H9 (cell line): ENCODE results near the gene PLEKHG3. TPM values are rescaled to one million over a fixed set of nuclear protein-coding genes. Genes with fewer than 3 reads are reported as not detected.

Source experiments
- DNase-seq: peaks from one replicate; pipeline ENCODE4 v3.0.0-alpha.2; 2017
- H2AFZ ChIP-seq: one replicate; pipeline ENCODE4 v1.6.1; 2013; ENCODE audit warnings: mild to moderate bottlenecking, low read length, control low read depth, moderate library complexity
- H2AK5ac ChIP-seq: 2 replicates; pipeline ENCODE4 v1.6.1; 2013; ENCODE audit warnings: low read length, control low read depth, mixed read lengths; ENCODE audit not compliant: insufficient read length
- H2BK120ac ChIP-seq: one replicate; pipeline ENCODE4 v1.6.1; 2013; ENCODE audit warnings: low read depth, mild to moderate bottlenecking, low read length, control low read depth, inconsistent platforms; ENCODE audit not compliant: poor library complexity, severe bottlenecking
- H2BK12ac ChIP-seq: 2 replicates; pipeline ENCODE4 v1.6.1; 2013; ENCODE audit warnings: low read length, control low read depth, mixed read lengths, low read depth; ENCODE audit not compliant: insufficient read length
- H2BK15ac ChIP-seq: 2 replicates; pipeline ENCODE4 v1.6.1; 2013; ENCODE audit warnings: low read depth, low read length, control low read depth
- H2BK20ac ChIP-seq: one replicate; pipeline ENCODE4 v1.6.1; 2013; ENCODE audit warnings: low read depth, mild to moderate bottlenecking, low read length, control low read depth, inconsistent platforms; ENCODE audit not compliant: poor library complexity, severe bottlenecking
- H2BK5ac ChIP-seq: 2 replicates; pipeline ENCODE4 v1.6.1; 2013; ENCODE audit warnings: low read length, control low read depth, mixed read lengths; ENCODE audit not compliant: insufficient read length
- H3K14ac ChIP-seq: 2 replicates; pipeline ENCODE4 v1.6.1; 2013; ENCODE audit warnings: low read length, control low read depth; ENCODE audit not compliant: insufficient read depth
- H3K18ac ChIP-seq: 2 replicates; pipeline ENCODE4 v1.6.1; 2013; ENCODE audit warnings: low read depth, mild to moderate bottlenecking, mixed read lengths, low read length, control low read depth; ENCODE audit not compliant: insufficient read length
- H3K23ac ChIP-seq: 2 replicates; pipeline ENCODE4 v1.6.1; 2013; ENCODE audit warnings: low read length, control low read depth, mixed read lengths, low read depth; ENCODE audit not compliant: insufficient read length
- H3K23me2 ChIP-seq: 2 replicates; pipeline ENCODE4 v1.6.1; 2013; ENCODE audit warnings: low read depth, mild to moderate bottlenecking, mixed read lengths, low read length, control low read depth; ENCODE audit not compliant: insufficient read length, poor library complexity, severe bottlenecking
- H3K27ac ChIP-seq: 2 replicates; pipeline ENCODE4 v1.5.1; 2013; ENCODE audit warnings: low read length, control low read depth, mixed read lengths, low read depth; ENCODE audit not compliant: insufficient read length
- H3K27me3 ChIP-seq: 2 replicates; pipeline ENCODE4 v1.6.1; 2013; ENCODE audit warnings: low read length, control low read depth, inconsistent platforms; ENCODE audit not compliant: insufficient read depth
- H3K4ac ChIP-seq: 2 replicates; pipeline ENCODE4 v1.6.1; 2013; ENCODE audit warnings: low read depth, mild to moderate bottlenecking, control low read depth, inconsistent platforms, low read length, moderate library complexity
- H3K4me1 ChIP-seq: 2 replicates; pipeline ENCODE4 v1.6.1; 2013; ENCODE audit warnings: low read length, control low read depth, inconsistent platforms; ENCODE audit not compliant: insufficient read depth
- H3K4me2 ChIP-seq: 2 replicates; pipeline ENCODE4 v1.6.1; 2013; ENCODE audit warnings: low read length, control low read depth, mixed read lengths; ENCODE audit not compliant: insufficient read length, insufficient read depth
- H3K56ac ChIP-seq: 2 replicates; pipeline ENCODE4 v1.6.1; 2013; ENCODE audit warnings: low read depth, mild to moderate bottlenecking, mixed read lengths, low read length, control low read depth; ENCODE audit not compliant: insufficient read length
- H3K79me1 ChIP-seq: 2 replicates; pipeline ENCODE4 v1.6.1; 2013; ENCODE audit warnings: low read depth, mild to moderate bottlenecking, moderate library complexity, low read length, control low read depth, inconsistent platforms; ENCODE audit not compliant: insufficient read depth, poor library complexity, severe bottlenecking
- H3K79me2 ChIP-seq: 2 replicates; pipeline ENCODE4 v1.6.1; 2013; ENCODE audit warnings: low read length, control low read depth, inconsistent platforms; ENCODE audit not compliant: insufficient read depth
- H3K9ac ChIP-seq: 2 replicates; pipeline ENCODE4 v1.6.1; 2013; ENCODE audit warnings: low read length, control low read depth, mixed read lengths; ENCODE audit not compliant: insufficient read length; ENCODE audit errors: extremely low read depth
- H3K9me3 ChIP-seq: one replicate; pipeline ENCODE4 v1.6.1; 2013; ENCODE audit warnings: low read depth, low read length, inconsistent platforms; ENCODE audit not compliant: control insufficient read depth
- H3T11ph ChIP-seq: one replicate; pipeline ENCODE4 v1.6.1; 2013; ENCODE audit warnings: mild to moderate bottlenecking, low read length, control low read depth, inconsistent platforms
- H4K20me1 ChIP-seq: one replicate; pipeline ENCODE4 v1.6.1; 2013; ENCODE audit not compliant: control insufficient read depth, insufficient read length, insufficient read depth
- H4K5ac ChIP-seq: 2 replicates; pipeline ENCODE4 v1.6.1; 2013; ENCODE audit warnings: low read depth, mild to moderate bottlenecking, mixed read lengths, low read length, control low read depth; ENCODE audit not compliant: insufficient read length
- H4K8ac ChIP-seq: replicated peaks from 2 replicates; pipeline ENCODE4 v1.6.1; 2013; ENCODE audit warnings: low read length, control low read depth, mixed read lengths, low read depth; ENCODE audit not compliant: insufficient read length
- H4K91ac ChIP-seq: 2 replicates; pipeline ENCODE4 v1.6.1; 2013; ENCODE audit warnings: low read depth, mild to moderate bottlenecking, moderate library complexity, mixed read lengths, low read length, control low read depth; ENCODE audit not compliant: insufficient read length
- H3K27ac Mint-ChIP-seq, 3 experiments: 2 replicates in 2 of 3; 3 replicates in 1 of 3; pipeline ENCODE4 v1.8.0; 2020 to 2021; ENCODE audit warnings: mixed read lengths in 3 of 3, mild to moderate bottlenecking in 1 of 3, moderate library complexity in 1 of 3
- H3K27me3 Mint-ChIP-seq: 2 replicates; pipeline ENCODE4 v1.8.0; 2021; ENCODE audit warnings: low read depth, mild to moderate bottlenecking, moderate library complexity, mixed read lengths
- H3K36me3 Mint-ChIP-seq, 3 experiments: 2 replicates in 2 of 3; 3 replicates in 1 of 3; pipeline ENCODE4 v1.8.0; 2020 to 2021; ENCODE audit warnings: low read depth in 3 of 3, mixed read lengths in 3 of 3; ENCODE audit not compliant: insufficient read depth in 1 of 3
- H3K4me1 Mint-ChIP-seq, 2 experiments: 2 replicates each; pipeline ENCODE4 v1.8.0; 2020; ENCODE audit warnings: mixed read lengths in 2 of 2
- H3K4me3 Mint-ChIP-seq, 2 experiments: 2 replicates in 1 of 2; 3 replicates in 1 of 2; pipeline ENCODE4 v1.8.0; 2020 to 2021; ENCODE audit warnings: mild to moderate bottlenecking in 2 of 2, mixed read lengths in 2 of 2, moderate library complexity in 1 of 2
- H3K9me3 Mint-ChIP-seq, 2 experiments: 2 replicates in 1 of 2; 3 replicates in 1 of 2; pipeline ENCODE4 v1.8.0; 2020; ENCODE audit warnings: mild to moderate bottlenecking in 2 of 2, mixed read lengths in 2 of 2, moderate library complexity in 1 of 2
- WGBS: extraction: QIAGEN DNeasy Blood & Tissue Kit; methylation state at CpG from one replicate; pipeline ENCODE4 v1.1.7; 2013; ENCODE audit warnings: missing lambda C conversion rate, low lambda C conversion rate, mixed read lengths; ENCODE audit not compliant: insufficient read length; ENCODE audit errors: extremely low coverage; 5-methylcytosine and 5-hydroxymethylcytosine counted together
- total RNA-seq: library from RNA; stranded (reverse); gene quantifications from 2 replicates; pipeline ENCODE4 v1.2.1, GENCODE V29; 2021
- TF ChIP-seq, protein P1 (sequence below): fragments of 200-600 bp; sonication (generic); conservative IDR thresholded peaks from 3 replicates; pipeline ENCODE4 v1.8.0; 2021; ENCODE audit warnings: antibody characterized with exemption, mild to moderate bottlenecking

The PLEKHG3 gene
- total RNA-seq, 1 experiment from 2014 or later = 48.5 TPM

DNA sequence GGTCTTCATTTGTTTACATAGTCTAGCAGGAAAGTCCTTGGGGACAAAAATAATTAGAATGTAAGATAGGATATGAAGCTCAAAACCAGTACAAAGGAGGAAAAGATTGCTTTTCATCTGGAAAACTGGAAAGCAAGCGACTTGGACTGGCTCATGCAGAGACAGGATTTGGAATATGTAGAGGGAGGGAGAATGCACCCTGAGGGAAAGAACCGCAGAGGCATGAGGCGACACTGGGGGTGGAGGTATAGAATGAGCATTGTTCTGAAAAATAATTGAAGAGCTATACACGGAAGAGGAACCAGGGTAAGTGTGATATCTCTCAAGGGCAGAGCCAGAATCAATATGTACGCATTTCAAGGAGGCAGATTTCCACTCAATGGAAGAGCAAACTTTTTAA, 85.5 kb downstream of the PLEKHG3 start:
- H3K23ac ChIP-seq = no peak overlapping the region

More for the DNA sequence above, 85.5 kb downstream of the PLEKHG3 start:
- no peak overlapping the region for H3K4me3 Mint-ChIP-seq
- H3K79me1 ChIP-seq = no peaks in the 10 kb centered on the region
- H3K27me3 ChIP-seq = no peaks in the 10 kb centered on the region
- no peak overlapping the region for H2BK120ac ChIP-seq
- no peak overlapping the region for H2AFZ ChIP-seq
- no peak overlapping the region for H3K4me2 ChIP-seq
- no peak overlapping the region for H3K14ac ChIP-seq
- no peaks in the 10 kb centered on the region for H3K27me3 Mint-ChIP-seq
- H4K20me1 ChIP-seq = peaks cover 4% of the 10 kb centered on the region
- no peak overlapping the region for H2BK12ac ChIP-seq
- no peak overlapping the region for H4K91ac ChIP-seq
- TF ChIP-seq, protein P1, sequence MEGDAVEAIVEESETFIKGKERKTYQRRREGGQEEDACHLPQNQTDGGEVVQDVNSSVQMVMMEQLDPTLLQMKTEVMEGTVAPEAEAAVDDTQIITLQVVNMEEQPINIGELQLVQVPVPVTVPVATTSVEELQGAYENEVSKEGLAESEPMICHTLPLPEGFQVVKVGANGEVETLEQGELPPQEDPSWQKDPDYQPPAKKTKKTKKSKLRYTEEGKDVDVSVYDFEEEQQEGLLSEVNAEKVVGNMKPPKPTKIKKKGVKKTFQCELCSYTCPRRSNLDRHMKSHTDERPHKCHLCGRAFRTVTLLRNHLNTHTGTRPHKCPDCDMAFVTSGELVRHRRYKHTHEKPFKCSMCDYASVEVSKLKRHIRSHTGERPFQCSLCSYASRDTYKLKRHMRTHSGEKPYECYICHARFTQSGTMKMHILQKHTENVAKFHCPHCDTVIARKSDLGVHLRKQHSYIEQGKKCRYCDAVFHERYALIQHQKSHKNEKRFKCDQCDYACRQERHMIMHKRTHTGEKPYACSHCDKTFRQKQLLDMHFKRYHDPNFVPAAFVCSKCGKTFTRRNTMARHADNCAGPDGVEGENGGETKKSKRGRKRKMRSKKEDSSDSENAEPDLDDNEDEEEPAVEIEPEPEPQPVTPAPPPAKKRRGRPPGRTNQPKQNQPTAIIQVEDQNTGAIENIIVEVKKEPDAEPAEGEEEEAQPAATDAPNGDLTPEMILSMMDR = no peak
- H3K23me2 ChIP-seq = no peaks in the 10 kb centered on the region
- H3K27ac ChIP-seq = no peak overlapping the region
- no peak overlapping the region for H3T11ph ChIP-seq
- H2BK20ac ChIP-seq = no peak overlapping the region
- H3K4me1 Mint-ChIP-seq = peaks cover 15 to 17% of the 10 kb centered on the region in 2 experiments
- H3K4me1 ChIP-seq = no peaks in the 10 kb centered on the region
- H3K36me3 Mint-ChIP-seq = no peaks in the 10 kb centered on the region; a peak in 1 of 7 replicates
- H3K56ac ChIP-seq = no peak overlapping the region
- H3K18ac ChIP-seq = no peak overlapping the region
- no peaks in the 10 kb centered on the region for H3K9me3 ChIP-seq
- no peak overlapping the region for H3K9ac ChIP-seq
- H3K9me3 Mint-ChIP-seq = no peaks in the 10 kb centered on the region
- no peak overlapping the region for H2BK5ac ChIP-seq
- H3K27ac Mint-ChIP-seq = no peak overlapping the region
- H3K4ac ChIP-seq = no peak overlapping the region
- no peaks in the 10 kb centered on the region for H3K79me2 ChIP-seq
- H4K8ac ChIP-seq = no peak overlapping the region
- no peak overlapping the region for H2AK5ac ChIP-seq
- no peak overlapping the region for H4K5ac ChIP-seq
- WGBS = no CpG with 5 or more reads among the region's 5 CpGs
- H2BK15ac ChIP-seq = no peak overlapping the region
- no peak for DNase-seq
